ENCODE results near the gene OR1M1.
"Not testable (repeated sequence)": the region's sequence is repeated elsewhere in the genome, so short reads cannot be mapped to it uniquely, and the experiment has no call there.

OR1M1 gene

GRCh38 chr19:9041023-9041422 lies 45.8 kb upstream of the OR1M1 start:
- Histone ChIP-seq H3K36me3 (ENCODE audit: low read depth) (no peaks in the 10 kb centered on the region), H3K4me1 (ENCODE audit: insufficient read depth, poor library complexity, severe bottlenecking) (peaks cover 8% of the 10 kb centered on the region), H3K27ac (ENCODE audit: poor library complexity, severe bottlenecking) (no peak overlapping the region), H3K27me3 (ENCODE audit: insufficient read depth, poor library complexity, severe bottlenecking) (no peaks in the 10 kb centered on the region), H3K4me3 (ENCODE audit: severe bottlenecking) (no peak overlapping the region), H3K9me3 (ENCODE audit: severe bottlenecking) (no peaks in the 10 kb centered on the region)
- no peak for ATAC-seq (ENCODE audit: low read depth)
- no peak for DNase-seq (ENCODE audit: low spot score)
- no peak for TF ChIP-seq CTCF (IDR thresholded peaks at IDR 0.05; ENCODE audit: poor library complexity, severe bottlenecking)

GRCh38 chr19:9043524-9043923 lies 43.3 kb upstream of the OR1M1 start:
- Histone ChIP-seq H3K4me1 (ENCODE audit: insufficient read depth, poor library complexity, severe bottlenecking) (peaks cover 8% of the 10 kb centered on the region), H3K27me3 (ENCODE audit: insufficient read depth, poor library complexity, severe bottlenecking) (no peaks in the 10 kb centered on the region), H3K36me3 (ENCODE audit: low read depth) (no peaks in the 10 kb centered on the region), H3K4me3 (ENCODE audit: severe bottlenecking) (no peak overlapping the region), H3K27ac (ENCODE audit: poor library complexity, severe bottlenecking) (no peak overlapping the region), H3K9me3 (ENCODE audit: severe bottlenecking) (no peaks in the 10 kb centered on the region)
- DNase-seq (ENCODE audit: low spot score), result no peak
- no peak for TF ChIP-seq CTCF (IDR thresholded peaks at IDR 0.05; ENCODE audit: poor library complexity, severe bottlenecking)
- ATAC-seq (ENCODE audit: low read depth), result no peak

GRCh38 chr19:9044449-9044848 lies 42.4 kb upstream of the OR1M1 start:
- H3K27me3 ChIP-seq (ENCODE audit: insufficient read depth, poor library complexity, severe bottlenecking), result no peaks in the 10 kb centered on the region
- no peaks in the 10 kb centered on the region for H3K9me3 ChIP-seq (ENCODE audit: severe bottlenecking)
- ATAC-seq (ENCODE audit: low read depth) (no peak), DNase-seq (ENCODE audit: low spot score) (no peak)
- TF ChIP-seq CTCF (IDR thresholded peaks at IDR 0.05; ENCODE audit: poor library complexity, severe bottlenecking), result no peak
- H3K27ac ChIP-seq (ENCODE audit: poor library complexity, severe bottlenecking), result no peak overlapping the region
- peaks cover 8% of the 10 kb centered on the region for H3K4me1 ChIP-seq (ENCODE audit: insufficient read depth, poor library complexity, severe bottlenecking)
- no peak overlapping the region for H3K4me3 ChIP-seq (ENCODE audit: severe bottlenecking)
- no peaks in the 10 kb centered on the region for H3K36me3 ChIP-seq (ENCODE audit: low read depth)

GRCh38 chr19:9046694-9047093 lies 40.2 kb upstream of the OR1M1 start:
- no peaks in the 10 kb centered on the region for H3K9me3 ChIP-seq (ENCODE audit: severe bottlenecking)
- no peak for ATAC-seq (ENCODE audit: low read depth)
- H3K36me3 ChIP-seq (ENCODE audit: low read depth), result no peaks in the 10 kb centered on the region
- H3K27ac ChIP-seq (ENCODE audit: poor library complexity, severe bottlenecking), result no peak overlapping the region
- H3K27me3 ChIP-seq (ENCODE audit: insufficient read depth, poor library complexity, severe bottlenecking), result no peaks in the 10 kb centered on the region
- no peak for TF ChIP-seq CTCF (IDR thresholded peaks at IDR 0.05; ENCODE audit: poor library complexity, severe bottlenecking)
- DNase-seq (ENCODE audit: low spot score), result no peak
- H3K4me1 ChIP-seq (ENCODE audit: insufficient read depth, poor library complexity, severe bottlenecking), result no peaks in the 10 kb centered on the region
- no peak overlapping the region for H3K4me3 ChIP-seq (ENCODE audit: severe bottlenecking)

GRCh38 chr19:9052894-9053293 lies 34.0 kb upstream of the OR1M1 start:
- Histone ChIP-seq H3K27me3 (ENCODE audit: insufficient read depth, poor library complexity, severe bottlenecking) (no peaks in the 10 kb centered on the region), H3K4me3 (ENCODE audit: severe bottlenecking) (no peak overlapping the region), H3K9me3 (ENCODE audit: severe bottlenecking) (no peaks in the 10 kb centered on the region), H3K4me1 (ENCODE audit: insufficient read depth, poor library complexity, severe bottlenecking) (peaks cover 5% of the 10 kb centered on the region), H3K36me3 (ENCODE audit: low read depth) (no peaks in the 10 kb centered on the region), H3K27ac (ENCODE audit: poor library complexity, severe bottlenecking) (no peak overlapping the region)
- no peak for ATAC-seq (ENCODE audit: low read depth)
- no peak for TF ChIP-seq CTCF (IDR thresholded peaks at IDR 0.05; ENCODE audit: poor library complexity, severe bottlenecking)
- DNase-seq (ENCODE audit: low spot score), result no peak

GRCh38 chr19:9053674-9054073 lies 33.2 kb upstream of the OR1M1 start:
- not testable (repeated sequence) for H3K4me1 ChIP-seq (ENCODE audit: insufficient read depth, poor library complexity, severe bottlenecking); H3K27me3 ChIP-seq (ENCODE audit: insufficient read depth, poor library complexity, severe bottlenecking); H3K27ac ChIP-seq (ENCODE audit: poor library complexity, severe bottlenecking); H3K36me3 ChIP-seq (ENCODE audit: low read depth); H3K9me3 ChIP-seq (ENCODE audit: severe bottlenecking); DNase-seq (ENCODE audit: low spot score); H3K4me3 ChIP-seq (ENCODE audit: severe bottlenecking); ATAC-seq (ENCODE audit: low read depth)
